ENCODE data around the gene RNF223.
A peak's percentile ranks its signal among the peaks of the same experiment; 100 is the strongest.

Gene RNF223

GRCh38 chr1:1073743-1074587 lies at the start of gene RNF223:
Gene RNF223, minus strand, starts transcription at chr1:1074306. Its CDS starts 1,740 bp downstream, at chr1:1072566.
- no peaks in the 10 kb centered on the region for H3K36me3 ChIP-seq (ENCODE audit: control insufficient read depth, insufficient read depth, low read length)
- peaks cover 12% of the 10 kb centered on the region for H3K27me3 ChIP-seq (ENCODE audit: control insufficient read depth, insufficient read depth, low read length)
- peak within 1 kb of the TSS; percentile 36 for H3K4me3 ChIP-seq (ENCODE audit: low read length)
- no peak within 1 kb of the TSS for H3K9ac ChIP-seq (ENCODE audit: low read length)
- no peaks in the 10 kb centered on the region for H3K4me1 ChIP-seq (ENCODE audit: control insufficient read depth, insufficient read depth, low read length)
- no peak within 1 kb of the TSS for H3K27ac ChIP-seq (ENCODE audit: low read depth, low read length)

GRCh38 chr1:1122981-1123480 lies 48.9 kb upstream of the RNF223 start:
- H3K9ac ChIP-seq (ENCODE audit: low read length): peak overlapping the region; percentile 34
- no peak overlapping the region for H3K27ac ChIP-seq (ENCODE audit: low read depth, low read length)

GRCh38 chr1:1122078-1122811 lies 48.1 kb upstream of the RNF223 start:
- Histone ChIP-seq H3K9ac (ENCODE audit: low read length) (peak overlapping the region; percentile 49), H3K27me3 (ENCODE audit: control insufficient read depth, insufficient read depth, low read length) (peaks cover 3% of the 10 kb centered on the region), H3K4me1 (ENCODE audit: control insufficient read depth, insufficient read depth, low read length) (peaks cover 2% of the 10 kb centered on the region), H3K36me3 (ENCODE audit: control insufficient read depth, insufficient read depth, low read length) (no peaks in the 10 kb centered on the region), H3K4me3 (ENCODE audit: low read length) (peak overlapping the region; percentile 62), H3K27ac (ENCODE audit: low read depth, low read length) (no peak overlapping the region)

More at GRCh38 chr1:1122981-1123480, 48.9 kb upstream of the RNF223 start:
- no peaks in the 10 kb centered on the region for H3K36me3 ChIP-seq (ENCODE audit: control insufficient read depth, insufficient read depth, low read length)
- no peak overlapping the region for H3K4me3 ChIP-seq (ENCODE audit: low read length)
- peaks cover 3% of the 10 kb centered on the region for H3K27me3 ChIP-seq (ENCODE audit: control insufficient read depth, insufficient read depth, low read length)
- H3K4me1 ChIP-seq (ENCODE audit: control insufficient read depth, insufficient read depth, low read length): peaks cover 2% of the 10 kb centered on the region

- Histone ChIP-seq H3K27ac (ENCODE audit: low read depth, low read length) (no peak overlapping the region), H3K27me3 (ENCODE audit: control insufficient read depth, insufficient read depth, low read length) (peaks cover 3% of the 10 kb centered on the region), H3K9ac (ENCODE audit: low read length) (no peak overlapping the region), H3K4me1 (ENCODE audit: control insufficient read depth, insufficient read depth, low read length) (peaks cover 2% of the 10 kb centered on the region), H3K36me3 (ENCODE audit: control insufficient read depth, insufficient read depth, low read length) (no peaks in the 10 kb centered on the region), H3K4me3 (ENCODE audit: low read length) (peak overlapping the region; percentile 24)
Measured at GRCh38 chr1:1121611-1122077, 47.5 kb upstream of the RNF223 start.

GRCh38 chr1:1120866-1121591 lies 46.9 kb upstream of the RNF223 start:
- Histone ChIP-seq H3K4me3 (ENCODE audit: low read length) (no peak overlapping the region), H3K27me3 (ENCODE audit: control insufficient read depth, insufficient read depth, low read length) (peaks cover 3% of the 10 kb centered on the region), H3K4me1 (ENCODE audit: control insufficient read depth, insufficient read depth, low read length) (peaks cover 2% of the 10 kb centered on the region)

GRCh38 chr1:1120096-1120495 lies 46.0 kb upstream of the RNF223 start:
- Histone ChIP-seq H3K9ac (ENCODE audit: low read length) (no peak overlapping the region), H3K27ac (ENCODE audit: low read depth, low read length) (no peak overlapping the region), H3K36me3 (ENCODE audit: control insufficient read depth, insufficient read depth, low read length) (no peaks in the 10 kb centered on the region), H3K27me3 (ENCODE audit: control insufficient read depth, insufficient read depth, low read length) (peaks cover 3% of the 10 kb centered on the region), H3K4me1 (ENCODE audit: control insufficient read depth, insufficient read depth, low read length) (peaks cover 2% of the 10 kb centered on the region), H3K4me3 (ENCODE audit: low read length) (no peak overlapping the region)

More at GRCh38 chr1:1120866-1121591, 46.9 kb upstream of the RNF223 start:
- Histone ChIP-seq H3K27ac (ENCODE audit: low read depth, low read length) (no peak overlapping the region), H3K36me3 (ENCODE audit: control insufficient read depth, insufficient read depth, low read length) (no peaks in the 10 kb centered on the region), H3K9ac (ENCODE audit: low read length) (no peak overlapping the region)

- H3K4me1 ChIP-seq (ENCODE audit: control insufficient read depth, insufficient read depth, low read length): peaks cover 2% of the 10 kb centered on the region
- H3K4me3 ChIP-seq (ENCODE audit: low read length): no peak overlapping the region
- H3K36me3 ChIP-seq (ENCODE audit: control insufficient read depth, insufficient read depth, low read length): no peaks in the 10 kb centered on the region
- H3K27me3 ChIP-seq (ENCODE audit: control insufficient read depth, insufficient read depth, low read length): peaks cover 3% of the 10 kb centered on the region
- no peak overlapping the region for H3K9ac ChIP-seq (ENCODE audit: low read length)
- H3K27ac ChIP-seq (ENCODE audit: low read depth, low read length): no peak overlapping the region
Measured at GRCh38 chr1:1119272-1119890, 45.3 kb upstream of the RNF223 start.

GRCh38 chr1:1118876-1119220 lies 44.7 kb upstream of the RNF223 start:
- Histone ChIP-seq H3K27me3 (ENCODE audit: control insufficient read depth, insufficient read depth, low read length) (peaks cover 3% of the 10 kb centered on the region), H3K9ac (ENCODE audit: low read length) (no peak overlapping the region)

GRCh38 chr1:1118011-1118875 lies 44.1 kb upstream of the RNF223 start:
- no peak overlapping the region for H3K27ac ChIP-seq (ENCODE audit: low read depth, low read length)
- H3K36me3 ChIP-seq (ENCODE audit: control insufficient read depth, insufficient read depth, low read length): no peaks in the 10 kb centered on the region
- peaks cover 2% of the 10 kb centered on the region for H3K4me1 ChIP-seq (ENCODE audit: control insufficient read depth, insufficient read depth, low read length)
- peaks cover 3% of the 10 kb centered on the region for H3K27me3 ChIP-seq (ENCODE audit: control insufficient read depth, insufficient read depth, low read length)
- no peak overlapping the region for H3K9ac ChIP-seq (ENCODE audit: low read length)
- no peak overlapping the region for H3K4me3 ChIP-seq (ENCODE audit: low read length)

More at GRCh38 chr1:1118876-1119220, 44.7 kb upstream of the RNF223 start:
- Histone ChIP-seq H3K36me3 (ENCODE audit: control insufficient read depth, insufficient read depth, low read length) (no peaks in the 10 kb centered on the region), H3K4me1 (ENCODE audit: control insufficient read depth, insufficient read depth, low read length) (peaks cover 2% of the 10 kb centered on the region), H3K4me3 (ENCODE audit: low read length) (no peak overlapping the region), H3K27ac (ENCODE audit: low read depth, low read length) (no peak overlapping the region)

- H3K27ac ChIP-seq (ENCODE audit: low read depth, low read length): no peak overlapping the region
- H3K4me1 ChIP-seq (ENCODE audit: control insufficient read depth, insufficient read depth, low read length): peaks cover 2% of the 10 kb centered on the region
- H3K36me3 ChIP-seq (ENCODE audit: control insufficient read depth, insufficient read depth, low read length): peaks cover under 1% of the 10 kb centered on the region
- H3K4me3 ChIP-seq (ENCODE audit: low read length): no peak overlapping the region
- H3K9ac ChIP-seq (ENCODE audit: low read length): no peak overlapping the region
- H3K27me3 ChIP-seq (ENCODE audit: control insufficient read depth, insufficient read depth, low read length): peaks cover 3% of the 10 kb centered on the region
Measured at GRCh38 chr1:1117469-1117831, 43.3 kb upstream of the RNF223 start.

Measured in rectal smooth muscle tissue (tissue), 1 donor.